ENCODE measurements around the gene ZNF680. TPM values are rescaled to one million over a fixed set of nuclear protein-coding genes. Genes with fewer than 3 reads are reported as not detected.

ZNF680 gene
- total RNA-seq, 1 experiment from 2014 or later = 11.2 TPM

GRCh38 chr7:64557601-64558322, 5.1 kb downstream of the ZNF680 start:
- no TSS peak for BruUV-seq (replicated peaks)
- Histone ChIP-seq H3K9me3 (ENCODE audit: control insufficient read depth in 1 of 2, insufficient read depth in 1 of 2, low read depth in 1 of 2, low read length in 2 of 2) (no peaks in the 10 kb centered on the region), H3K4me1 (ENCODE audit: control insufficient read depth in 1 of 2, insufficient read depth in 2 of 2, low read length in 2 of 2) (no peaks in the 10 kb centered on the region), H3K79me2 (ENCODE audit: insufficient read depth, low read length) (peaks cover 83% of the 10 kb centered on the region), H3K27ac (ENCODE audit: low read depth, low read length) (no peak overlapping the region), H3K4me2 (ENCODE audit: low read length) (no peak overlapping the region), H3K4me3 (replicated peaks in 1 of 2; ENCODE audit: low read depth in 1 of 2, low read length in 2 of 2) (no peak overlapping the region), H3K27me3 (ENCODE audit: insufficient read depth, low read length) (no peaks in the 10 kb centered on the region), H4K20me1 (ENCODE audit: insufficient read depth) (no peaks in the 10 kb centered on the region), H3K9ac (ENCODE audit: low read length) (no peak overlapping the region), H3K9me2 (ENCODE audit: insufficient read depth) (no peaks in the 10 kb centered on the region), H2AFZ (ENCODE audit: low read depth, low read length, poor library complexity, severe bottlenecking) (no peak overlapping the region), H3K36me3 (ENCODE audit: control insufficient read depth in 1 of 2, insufficient read depth in 2 of 2, low read length in 2 of 2) (peaks cover 0 to 4% of the 10 kb centered on the region in 2 experiments; a peak in 1 of 4 replicates)
- ChIA-PET CTCF (no interaction called here), POLR2A (no interaction called here), RAD21 (ENCODE audit: low non-redundant PET in 1 of 2, low total read pairs in 2 of 2, uncharacterized antibody in 2 of 2, unreplicated experiment in 2 of 2) (no interaction called here)
- ATAC-seq = no peak
- intact Hi-C loops (cut with micrococcal nuclease) = no loop called here
- no peak for DNase-seq (ENCODE audit: low read depth, low spot score)
- TF ChIP-seq JUND (IDR thresholded peaks at IDR 0.05) (no peak), FOSL1 (IDR thresholded peaks at IDR 0.05; ENCODE audit: low read depth) (no peak), SIN3A (IDR thresholded peaks at IDR 0.05; ENCODE audit: low read depth) (no peak), ZNF274 (IDR thresholded peaks at IDR 0.05; ENCODE audit: low read depth, low read length) (no peak), CTCF (IDR thresholded peaks at IDR 0.05 in 2 of 3, conservative IDR thresholded peaks at IDR 0.05 in 1 of 3; ENCODE audit: borderline replicate concordance in 1 of 3, insufficient read depth in 1 of 3, low read depth in 2 of 3, low read length in 2 of 3) (no peak), EZH2phosphoT487 (IDR thresholded peaks at IDR 0.05; ENCODE audit: borderline replicate concordance) (no peak), ZBTB33 (IDR thresholded peaks at IDR 0.05; ENCODE audit: extremely low read depth, insufficient replicate concordance, low read length) (no peak), MAX (IDR thresholded peaks at IDR 0.05) (no peak), SP1 (IDR thresholded peaks at IDR 0.05; ENCODE audit: low read depth) (no peak), ZFX (IDR thresholded peaks at IDR 0.05) (no peak), YY1 (IDR thresholded peaks at IDR 0.05; ENCODE audit: extremely low read depth, insufficient replicate concordance, low read depth, low read length) (no peak), TCF7L2 (IDR thresholded peaks at IDR 0.05; ENCODE audit: borderline replicate concordance, extremely low read depth, insufficient read depth, insufficient read length) (no peak), REST (IDR thresholded peaks at IDR 0.05; ENCODE audit: low read depth) (no peak)

Measured in HCT116 (cell line).